Keratinocyte (primary cell): ENCODE measurements around the gene GPANK1. TPM values are rescaled to one million over a fixed set of nuclear protein-coding genes. Genes with fewer than 3 reads are reported as not detected.

Experiments used
- DNase-seq: peaks from one replicate; pipeline ENCODE4 v3.0.0-alpha.2; 2011; ENCODE audit warnings: low read depth, missing footprints, low spot score
- FAIRE-seq: peaks from 2 replicates; lab custom pipeline; 2011; peaks lifted over from hg19 to GRCh38; lab: Jason Lieb, UNC
- H2AFZ ChIP-seq: 2 replicates; pipeline ENCODE4 v1.6.0; 2012; ENCODE audit warnings: low read length, control low read depth, inconsistent platforms; ENCODE audit not compliant: control insufficient read depth
- H3K27ac ChIP-seq: 2 replicates; pipeline ENCODE4 v1.5.1; 2011; ENCODE audit warnings: low read length; ENCODE audit not compliant: control insufficient read depth, insufficient read depth
- H3K27me3 ChIP-seq: 3 replicates; pipeline ENCODE4 v1.6.0; 2011; ENCODE audit warnings: low read length; ENCODE audit not compliant: control insufficient read depth, insufficient read depth; ENCODE audit errors: extremely low read depth
- H3K36me3 ChIP-seq, 2 experiments: 2 replicates in 1 of 2; 3 replicates in 1 of 2; pipeline ENCODE4 v1.5.1; 2011; ENCODE audit warnings: low read length in 2 of 2, mild to moderate bottlenecking in 1 of 2; ENCODE audit not compliant: control insufficient read depth in 2 of 2, insufficient read depth in 2 of 2; ENCODE audit errors: extremely low read depth in 1 of 2
- H3K4me1 ChIP-seq: 3 replicates; pipeline ENCODE4 v1.5.1; 2011; ENCODE audit warnings: low read length; ENCODE audit not compliant: control insufficient read depth, insufficient read depth; ENCODE audit errors: extremely low read depth
- H3K4me2 ChIP-seq: 3 replicates; pipeline ENCODE4 v1.6.0; 2011; ENCODE audit warnings: low read depth, low read length; ENCODE audit not compliant: control insufficient read depth, insufficient read depth; ENCODE audit errors: extremely low read depth
- H3K4me3 ChIP-seq, 3 experiments: fragments of 200-600 bp in 1 of 3; sonication (generic) in 1 of 3; 2 replicates in 2 of 3; 3 replicates in 1 of 3; pipeline ENCODE4 v1.5.1; 2011 to 2016; ENCODE audit warnings: low read length in 3 of 3, mild to moderate bottlenecking in 3 of 3, control low read depth in 2 of 3, inconsistent platforms in 1 of 3, low read depth in 1 of 3, mixed read lengths in 1 of 3, mixed run types in 1 of 3, moderate library complexity in 1 of 3; ENCODE audit not compliant: control insufficient read depth in 2 of 3, insufficient read depth in 2 of 3; ENCODE audit errors: extremely low read depth in 1 of 3
- H3K79me2 ChIP-seq: 2 replicates; pipeline ENCODE4 v1.6.0; 2012; ENCODE audit warnings: low read length; ENCODE audit not compliant: control insufficient read depth, insufficient read depth
- H3K9ac ChIP-seq: 3 replicates; pipeline ENCODE4 v1.6.0; 2011; ENCODE audit warnings: low read length; ENCODE audit not compliant: control insufficient read depth, insufficient read depth; ENCODE audit errors: extremely low read depth
- H3K9me1 ChIP-seq: 3 replicates; pipeline ENCODE4 v1.6.0; 2011; ENCODE audit warnings: low read length; ENCODE audit not compliant: control insufficient read depth, insufficient read depth; ENCODE audit errors: extremely low read depth
- H3K9me3 ChIP-seq: 2 replicates; pipeline ENCODE4 v1.5.1; 2012; ENCODE audit warnings: low read depth, low read length; ENCODE audit not compliant: control insufficient read depth
- H4K20me1 ChIP-seq: 3 replicates; pipeline ENCODE4 v1.6.0; 2011; ENCODE audit warnings: low read length; ENCODE audit not compliant: control insufficient read depth, insufficient read depth; ENCODE audit errors: extremely low read depth
- EZH2 ChIP-seq: IDR thresholded peaks from one replicate; pipeline ENCODE4 v1.6.1; 2012; ENCODE audit warnings: inconsistent platforms, mild to moderate bottlenecking, low read length, moderate library complexity
- dilution Hi-C: fragments of 300-500 bp; cut with MboI; formaldehyde crosslinking; loops from one replicate; pipeline ENCODE4 v1.7.0; 2020; ENCODE audit warnings: low sequenced_read_pairs; ENCODE audit not compliant: extremely low pct_ligation_motif_present
- polyA plus RNA-seq, 5 experiments: library from polyadenylated mRNA; depleted of rRNA in 3 of 5; stranded (reverse) in 3 of 5; stranded (forward) in 1 of 5; unstranded in 1 of 5; fragments of >200 nt; gene quantifications; 1 replicate in 1 of 5; 2 replicates in 3 of 5; 3 replicates in 1 of 5; pipeline versions ENCODE4 v1.2.1 to v1.2.3, GENCODE V29; 2011 to 2012; ENCODE audit warnings: missing spikeins in 2 of 5, low read depth in 1 of 5, low replicate concordance in 1 of 5
- TF ChIP-seq, protein P1 (sequence below), 3 experiments: IDR thresholded peaks in 1 of 3; conservative IDR thresholded peaks in 1 of 3; optimal IDR thresholded peaks in 1 of 3; 2 replicates in 2 of 3; 3 replicates in 1 of 3; pipeline versions ENCODE3 to v1.5.1; 2011; ENCODE audit warnings: low read length in 3 of 3, mild to moderate bottlenecking in 3 of 3, moderate library complexity in 2 of 3, control low read depth in 1 of 3, inconsistent platforms in 1 of 3; ENCODE audit not compliant: insufficient read depth in 2 of 3; ENCODE audit errors: extremely low read depth in 1 of 3

Gene GPANK1
- polyA plus RNA-seq, 1 donor (not counting 4 experiments of a cell fraction or from before 2014, with no cell fraction given), result 10.0 TPM

DNA sequence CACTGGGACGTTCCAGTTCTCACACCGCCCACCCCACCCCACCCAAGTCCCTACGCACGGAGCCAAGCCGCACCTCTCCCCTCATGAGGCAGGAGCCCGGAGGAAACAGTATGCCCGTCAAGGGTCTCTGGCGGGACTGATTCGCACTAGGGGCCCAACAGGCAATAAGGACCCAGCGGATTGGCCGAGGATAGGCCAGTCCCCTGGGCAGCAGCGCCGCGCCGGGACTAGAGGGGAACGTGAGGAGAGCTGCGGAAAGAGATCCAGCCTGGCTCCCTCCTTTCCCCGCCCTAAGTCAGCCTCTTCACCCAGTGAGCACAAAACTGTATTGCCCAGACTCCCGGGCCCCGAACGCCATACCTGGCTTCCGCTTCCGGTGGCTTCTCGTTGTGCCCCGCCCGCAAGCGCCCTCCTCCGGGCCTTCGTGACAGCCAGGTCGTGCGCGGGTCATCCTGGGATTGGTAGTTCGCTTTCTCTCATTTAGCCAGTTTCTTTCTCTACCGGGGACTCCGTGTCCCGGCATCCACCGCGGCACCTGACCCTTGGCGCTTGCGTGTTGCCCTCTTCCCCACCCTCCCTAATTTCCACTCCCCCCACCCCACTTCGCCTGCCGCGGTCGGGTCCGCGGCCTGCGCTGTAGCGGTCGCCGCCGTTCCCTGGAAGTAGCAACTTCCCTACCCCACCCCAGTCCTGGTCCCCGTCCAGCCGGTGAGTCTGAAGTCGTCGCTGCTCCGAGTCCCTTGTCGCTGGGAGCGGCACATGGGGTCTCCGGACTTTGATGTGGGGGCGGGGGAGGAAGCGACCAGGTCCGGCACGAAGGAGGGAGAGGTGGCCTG lies 922 bp upstream of the GPANK1 start, which contains the start of gene CSNK2B:
CSNK2B (plus strand) TSS at position 580 of the 836 bp plus-strand sequence. CDS start 752 bp downstream, outside the sequence.
- dilution Hi-C loops, result no loop called here
- no peak for TF ChIP-seq EZH2
- TF ChIP-seq, protein P1, sequence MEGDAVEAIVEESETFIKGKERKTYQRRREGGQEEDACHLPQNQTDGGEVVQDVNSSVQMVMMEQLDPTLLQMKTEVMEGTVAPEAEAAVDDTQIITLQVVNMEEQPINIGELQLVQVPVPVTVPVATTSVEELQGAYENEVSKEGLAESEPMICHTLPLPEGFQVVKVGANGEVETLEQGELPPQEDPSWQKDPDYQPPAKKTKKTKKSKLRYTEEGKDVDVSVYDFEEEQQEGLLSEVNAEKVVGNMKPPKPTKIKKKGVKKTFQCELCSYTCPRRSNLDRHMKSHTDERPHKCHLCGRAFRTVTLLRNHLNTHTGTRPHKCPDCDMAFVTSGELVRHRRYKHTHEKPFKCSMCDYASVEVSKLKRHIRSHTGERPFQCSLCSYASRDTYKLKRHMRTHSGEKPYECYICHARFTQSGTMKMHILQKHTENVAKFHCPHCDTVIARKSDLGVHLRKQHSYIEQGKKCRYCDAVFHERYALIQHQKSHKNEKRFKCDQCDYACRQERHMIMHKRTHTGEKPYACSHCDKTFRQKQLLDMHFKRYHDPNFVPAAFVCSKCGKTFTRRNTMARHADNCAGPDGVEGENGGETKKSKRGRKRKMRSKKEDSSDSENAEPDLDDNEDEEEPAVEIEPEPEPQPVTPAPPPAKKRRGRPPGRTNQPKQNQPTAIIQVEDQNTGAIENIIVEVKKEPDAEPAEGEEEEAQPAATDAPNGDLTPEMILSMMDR (optimal IDR thresholded peaks at IDR 0.05 in 1 of 3, IDR thresholded peaks at IDR 0.05 in 1 of 3, conservative IDR thresholded peaks at IDR 0.05 in 1 of 3; ENCODE audit: extremely low read depth in 1 of 3, insufficient read depth in 2 of 3, low read length in 3 of 3), result peak in 1 of 3 experiments; percentile 19
- Histone ChIP-seq H3K4me1 (peaks cover 27% of the 10 kb centered on the region), H2AFZ (peak within 1 kb of the TSS; percentile 86), H3K9me3 (no peaks in the 10 kb centered on the region), H3K4me3 (peak within 1 kb of the TSS; percentile 93 to 95 (median 94)), H3K27me3 (no peaks in the 10 kb centered on the region), H3K27ac (peak within 1 kb of the TSS; percentile 96), H3K79me2 (peaks cover 40% of the 10 kb centered on the region), H4K20me1 (no peaks in the 10 kb centered on the region), H3K36me3 (peaks cover 28 to 38% of the 10 kb centered on the region in 2 experiments), H3K4me2 (peak within 1 kb of the TSS; percentile 91), H3K9me1 (no peaks in the 10 kb centered on the region), H3K9ac (peak within 1 kb of the TSS; percentile 94)
- peak; percentile 87 for DNase-seq
- no peak for FAIRE-seq

DNA sequence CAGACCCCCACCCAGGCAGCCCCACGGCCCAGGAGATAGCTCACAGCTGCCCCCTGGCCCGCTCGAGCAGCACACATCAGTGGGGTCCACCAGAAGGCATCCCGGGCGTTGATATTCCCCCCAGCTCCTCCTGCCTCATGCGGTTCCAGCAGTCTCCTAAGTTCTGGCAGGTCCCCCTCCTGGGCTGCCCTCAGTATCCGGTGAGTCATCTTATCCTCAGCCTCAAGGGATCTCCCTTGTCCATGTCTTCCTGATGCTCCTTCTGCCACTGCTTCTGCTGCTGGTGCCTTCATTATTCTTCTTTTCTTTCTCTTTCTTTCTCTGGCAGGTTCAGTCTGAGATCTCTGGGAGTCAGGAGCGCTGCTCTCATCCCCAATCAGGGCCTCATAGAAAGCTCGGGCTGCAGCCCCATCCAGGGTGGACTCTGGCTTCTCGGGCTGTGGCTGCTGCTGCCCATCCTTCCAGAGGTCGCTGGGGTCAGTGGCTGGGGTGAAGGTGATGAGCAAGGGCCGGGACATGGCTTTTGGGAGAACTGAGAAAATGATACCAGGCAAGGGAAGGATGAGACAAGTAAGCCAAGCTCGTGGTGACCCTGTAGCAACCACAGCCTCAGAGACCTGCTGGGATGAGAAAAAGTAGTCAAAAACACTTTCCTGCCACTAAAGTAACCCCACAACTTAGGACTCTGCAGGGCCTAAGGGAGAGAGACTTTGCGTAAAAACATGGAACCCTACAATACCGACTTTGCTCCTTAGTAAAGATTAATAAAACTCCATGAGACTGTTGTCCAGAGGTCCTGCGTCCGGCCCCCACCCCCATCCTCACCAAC lies 622 bp downstream of the GPANK1 start:
- H3K4me1 ChIP-seq, result peaks cover 37% of the 10 kb centered on the region
- no peaks in the 10 kb centered on the region for H3K27me3 ChIP-seq
- TF ChIP-seq, protein P1 (optimal IDR thresholded peaks at IDR 0.05 in 1 of 3, IDR thresholded peaks at IDR 0.05 in 1 of 3, conservative IDR thresholded peaks at IDR 0.05 in 1 of 3; ENCODE audit: extremely low read depth in 1 of 3, insufficient read depth in 2 of 3, low read length in 3 of 3), result no peak
- TF ChIP-seq EZH2, result no peak
- H3K79me2 ChIP-seq, result peaks cover 43% of the 10 kb centered on the region
- peak overlapping the region; percentile 67 for H2AFZ ChIP-seq
- peak overlapping the region; percentile 93 to 95 (median 94) for H3K4me3 ChIP-seq
- DNase-seq (no peak), FAIRE-seq (no peak)
- no peaks in the 10 kb centered on the region for H3K9me1 ChIP-seq
- dilution Hi-C loops, result no loop called here
- H3K36me3 ChIP-seq, result peaks cover 15 to 26% of the 10 kb centered on the region in 2 experiments
- peak overlapping the region; percentile 94 for H3K9ac ChIP-seq
- no peaks in the 10 kb centered on the region for H3K9me3 ChIP-seq
- peak overlapping the region; percentile 96 for H3K27ac ChIP-seq
- no peaks in the 10 kb centered on the region for H4K20me1 ChIP-seq
- H3K4me2 ChIP-seq, result peak overlapping the region; percentile 71
